KMS-11 (cell line): ENCODE data around the gene PPP1R3A.

ENCODE experiments used
- H2AFZ ChIP-seq: fragments of 200-600 bp; sonication (generic); 2 replicates; pipeline ENCODE4 v1.6.1; 2016; ENCODE audit warnings: antibody characterized with exemption, mixed run types, low read depth
- H3K27ac ChIP-seq: fragments of 200-600 bp; sonication (generic); 2 replicates; pipeline ENCODE4 v1.6.1; 2016; ENCODE audit warnings: mild to moderate bottlenecking, mixed run types
- H3K27me3 ChIP-seq: fragments of 200-600 bp; sonication (generic); 2 replicates; pipeline ENCODE4 v1.6.1; 2017; ENCODE audit warnings: mild to moderate bottlenecking, low read depth, mixed run types, moderate library complexity; ENCODE audit not compliant: insufficient read depth
- H3K36me3 ChIP-seq: fragments of 200-600 bp; sonication (generic); 2 replicates; pipeline ENCODE4 v1.6.1; 2017; ENCODE audit warnings: mild to moderate bottlenecking, mixed run types; ENCODE audit not compliant: insufficient read depth
- H3K4me1 ChIP-seq: fragments of 200-600 bp; sonication (generic); 2 replicates; pipeline ENCODE4 v1.6.1; 2016; ENCODE audit warnings: mild to moderate bottlenecking, low read depth, mixed run types; ENCODE audit not compliant: poor library complexity, severe bottlenecking
- H3K4me2 ChIP-seq: fragments of 200-600 bp; sonication (generic); 2 replicates; pipeline ENCODE4 v1.7.0; 2016; ENCODE audit warnings: mild to moderate bottlenecking, mixed run types
- H3K4me3 ChIP-seq: fragments of 200-600 bp; sonication (generic); IDR thresholded peaks from 2 replicates; pipeline ENCODE4 v1.6.1; 2017; ENCODE audit warnings: low read depth, low read length, mixed read lengths; ENCODE audit not compliant: insufficient read depth
- H3K79me2 ChIP-seq: fragments of 200-600 bp; sonication (generic); 2 replicates; pipeline ENCODE4 v1.6.1; 2016; ENCODE audit warnings: low read depth, mixed run types; ENCODE audit not compliant: insufficient read depth
- H3K9ac ChIP-seq: fragments of 200-600 bp; sonication (generic); 2 replicates; pipeline ENCODE4 v1.6.1; 2016; ENCODE audit warnings: mild to moderate bottlenecking, mixed run types
- H4K20me1 ChIP-seq: fragments of 200-600 bp; sonication (generic); 2 replicates; pipeline ENCODE4 v1.6.1; 2016; ENCODE audit warnings: mild to moderate bottlenecking, mixed run types; ENCODE audit not compliant: insufficient read depth
- CTCF ChIP-seq: fragments of 200-600 bp; sonication (generic); conservative IDR thresholded peaks from 2 replicates; pipeline ENCODE4 v1.6.1; 2017; ENCODE audit warnings: low read depth, mild to moderate bottlenecking, antibody characterized with exemption, low read length, moderate library complexity, mixed read lengths

Gene PPP1R3A

GRCh38 chr7:113928112-113928511 is 9.3 kb upstream of the PPP1R3A start:
- no peak for TF ChIP-seq CTCF
- Histone ChIP-seq H3K9ac (no peak overlapping the region), H3K27ac (no peak overlapping the region), H3K4me1 (no peaks in the 10 kb centered on the region), H3K36me3 (no peaks in the 10 kb centered on the region), H3K4me3 (no peak overlapping the region), H4K20me1 (no peaks in the 10 kb centered on the region), H2AFZ (no peak overlapping the region), H3K27me3 (no peaks in the 10 kb centered on the region), H3K79me2 (no peaks in the 10 kb centered on the region), H3K4me2 (no peak overlapping the region)

- Histone ChIP-seq H2AFZ (no peak overlapping the region), H3K4me3 (no peak overlapping the region), H3K79me2 (no peaks in the 10 kb centered on the region), H3K27ac (no peak overlapping the region), H3K4me2 (no peak overlapping the region), H3K4me1 (no peaks in the 10 kb centered on the region), H4K20me1 (no peaks in the 10 kb centered on the region), H3K27me3 (no peaks in the 10 kb centered on the region), H3K36me3 (no peaks in the 10 kb centered on the region), H3K9ac (no peak overlapping the region)
- no peak for TF ChIP-seq CTCF
Observed at GRCh38 chr7:113922049-113922448, 3.2 kb upstream of the PPP1R3A start.

GRCh38 chr7:113921363-113921762 is 2.6 kb upstream of the PPP1R3A start:
- H3K27ac ChIP-seq = no peak overlapping the region
- no peaks in the 10 kb centered on the region for H4K20me1 ChIP-seq
- no peak for TF ChIP-seq CTCF
- H3K79me2 ChIP-seq = no peaks in the 10 kb centered on the region
- H3K27me3 ChIP-seq = no peaks in the 10 kb centered on the region
- no peaks in the 10 kb centered on the region for H3K36me3 ChIP-seq
- no peak overlapping the region for H2AFZ ChIP-seq
- no peaks in the 10 kb centered on the region for H3K4me1 ChIP-seq
- no peak overlapping the region for H3K4me2 ChIP-seq
- H3K4me3 ChIP-seq = no peak overlapping the region
- no peak overlapping the region for H3K9ac ChIP-seq

- H3K4me1 ChIP-seq = peaks cover 4% of the 10 kb centered on the region
- H3K4me3 ChIP-seq = no peak overlapping the region
- no peak for TF ChIP-seq CTCF
- H3K9ac ChIP-seq = no peak overlapping the region
- no peaks in the 10 kb centered on the region for H3K79me2 ChIP-seq
- H3K27ac ChIP-seq = no peak overlapping the region
- no peaks in the 10 kb centered on the region for H3K36me3 ChIP-seq
- H2AFZ ChIP-seq = no peak overlapping the region
- no peak overlapping the region for H3K4me2 ChIP-seq
- no peaks in the 10 kb centered on the region for H4K20me1 ChIP-seq
- H3K27me3 ChIP-seq = no peaks in the 10 kb centered on the region
Observed at GRCh38 chr7:113917840-113918239, 969 bp downstream of the PPP1R3A start.
